ENCODE data around the gene FXYD2.
"Not testable (repeated sequence)": the region's sequence is repeated elsewhere in the genome, so short reads cannot be mapped to it uniquely, and the experiment has no call there.

Gene FXYD2

GRCh38 chr11:117865546-117865945, 41.0 kb upstream of the FXYD2 start:
- not testable (repeated sequence) for H2BK5ac ChIP-seq (ENCODE audit: low read length); H3K18ac ChIP-seq (ENCODE audit: low read length); H3K27ac ChIP-seq (replicated peaks; ENCODE audit: low read length); H3K14ac ChIP-seq (ENCODE audit: low read length); H3K23ac ChIP-seq (ENCODE audit: low read depth, low read length, poor library complexity); H3K4me3 ChIP-seq (ENCODE audit: low read length in 2 of 2); H2BK120ac ChIP-seq (ENCODE audit: low read depth, low read length); H3K4me2 ChIP-seq (ENCODE audit: insufficient read depth, low read length, poor library complexity, severe bottlenecking); H2BK12ac ChIP-seq (ENCODE audit: low read length); H3K9me3 ChIP-seq (replicated peaks in 1 of 2; ENCODE audit: control insufficient read depth in 2 of 2, insufficient read depth in 1 of 2, low read depth in 1 of 2, low read length in 2 of 2); H2AK5ac ChIP-seq (ENCODE audit: low read depth, low read length); H3K9ac ChIP-seq (ENCODE audit: low read depth, low read length, poor library complexity); H4K91ac ChIP-seq (ENCODE audit: low read depth, low read length, poor library complexity); H2BK15ac ChIP-seq (ENCODE audit: low read length); H4K8ac ChIP-seq (ENCODE audit: low read depth, low read length); DNase-seq (ENCODE audit: low spot score); H2AFZ ChIP-seq (ENCODE audit: low read length); H3K27me3 ChIP-seq (ENCODE audit: control insufficient read depth in 3 of 3, insufficient read depth in 3 of 3, low read depth in 1 of 3, low read length in 3 of 3); H3K4ac ChIP-seq (ENCODE audit: low read length)
- Histone ChIP-seq H3K36me3 (replicated peaks in 1 of 2; ENCODE audit: control insufficient read depth in 2 of 2, insufficient read depth in 2 of 2, low read length in 2 of 2) (peaks cover 0 to 10% of the 10 kb centered on the region in 2 donors), H3K79me1 (ENCODE audit: low read depth, low read length) (peaks cover 25% of the 10 kb centered on the region), H3K4me1 (ENCODE audit: control insufficient read depth in 2 of 2, insufficient read depth in 1 of 2, low read depth in 1 of 2, low read length in 2 of 2) (peaks cover 22 to 31% of the 10 kb centered on the region in 2 donors)
- no CpG with 5 or more reads among the region's 13 CpGs for WGBS, 2 donors (ENCODE audit: extremely low coverage in 2 of 2, insufficient read length in 2 of 2, insufficient replicate concordance in 1 of 2)

DNA sequence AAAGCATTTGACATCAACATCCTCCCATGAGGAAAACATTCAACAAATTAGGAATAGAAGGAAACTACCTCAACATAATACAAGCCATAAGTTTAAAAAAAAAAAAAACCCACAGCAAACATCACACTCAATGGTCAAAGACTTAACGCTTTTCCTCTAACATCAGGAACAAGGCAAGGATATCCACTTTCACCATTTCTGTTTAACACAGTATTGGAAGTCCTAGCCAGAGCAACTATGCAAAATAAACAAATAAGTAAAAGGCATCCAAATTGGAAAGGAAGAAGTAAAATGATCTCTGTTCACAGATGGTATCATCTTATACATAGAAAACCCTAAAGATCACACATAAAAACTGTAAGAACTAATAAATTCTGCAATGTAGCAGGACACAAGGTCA, 38.8 kb upstream of the FXYD2 start:
- no peak overlapping the region for H4K8ac ChIP-seq (ENCODE audit: low read depth, low read length)
- no peak overlapping the region for H2BK15ac ChIP-seq (ENCODE audit: low read length)
- no peak overlapping the region for H2AK5ac ChIP-seq (ENCODE audit: low read depth, low read length)
- H3K36me3 ChIP-seq (replicated peaks in 1 of 2; ENCODE audit: control insufficient read depth in 2 of 2, insufficient read depth in 2 of 2, low read length in 2 of 2) = peaks cover 0 to 12% of the 10 kb centered on the region in 2 donors
- no peak overlapping the region for H2BK5ac ChIP-seq (ENCODE audit: low read length)
- no peak for DNase-seq (ENCODE audit: low spot score)
- no peak overlapping the region for H3K18ac ChIP-seq (ENCODE audit: low read length)
- no peak overlapping the region for H3K9ac ChIP-seq (ENCODE audit: low read depth, low read length, poor library complexity)
- peaks cover 22% of the 10 kb centered on the region for H3K79me1 ChIP-seq (ENCODE audit: low read depth, low read length)
- no peak overlapping the region for H2BK12ac ChIP-seq (ENCODE audit: low read length)
- no peak overlapping the region for H2BK120ac ChIP-seq (ENCODE audit: low read depth, low read length)
- H3K14ac ChIP-seq (ENCODE audit: low read length) = no peak overlapping the region
- H3K4me1 ChIP-seq (ENCODE audit: control insufficient read depth in 2 of 2, insufficient read depth in 1 of 2, low read depth in 1 of 2, low read length in 2 of 2) = peaks cover 12 to 17% of the 10 kb centered on the region in 2 donors
- H3K27ac ChIP-seq (replicated peaks; ENCODE audit: low read length) = no peak overlapping the region
- WGBS, 2 donors (ENCODE audit: extremely low coverage in 2 of 2, insufficient read length in 2 of 2, insufficient replicate concordance in 1 of 2) = no CpG with 5 or more reads among the region's 1 CpG
- H3K23ac ChIP-seq (ENCODE audit: low read depth, low read length, poor library complexity) = no peak overlapping the region
- H4K91ac ChIP-seq (ENCODE audit: low read depth, low read length, poor library complexity) = no peak overlapping the region
- H3K9me3 ChIP-seq (replicated peaks in 1 of 2; ENCODE audit: control insufficient read depth in 2 of 2, insufficient read depth in 1 of 2, low read depth in 1 of 2, low read length in 2 of 2) = no peaks in the 10 kb centered on the region
- no peak overlapping the region for H3K4me2 ChIP-seq (ENCODE audit: insufficient read depth, low read length, poor library complexity, severe bottlenecking)
- no peaks in the 10 kb centered on the region for H3K27me3 ChIP-seq (ENCODE audit: control insufficient read depth in 3 of 3, insufficient read depth in 3 of 3, low read depth in 1 of 3, low read length in 3 of 3)
- no peak overlapping the region for H3K4me3 ChIP-seq (ENCODE audit: low read length in 2 of 2)
- no peak overlapping the region for H3K4ac ChIP-seq (ENCODE audit: low read length)
- no peak overlapping the region for H2AFZ ChIP-seq (ENCODE audit: low read length)

DNA sequence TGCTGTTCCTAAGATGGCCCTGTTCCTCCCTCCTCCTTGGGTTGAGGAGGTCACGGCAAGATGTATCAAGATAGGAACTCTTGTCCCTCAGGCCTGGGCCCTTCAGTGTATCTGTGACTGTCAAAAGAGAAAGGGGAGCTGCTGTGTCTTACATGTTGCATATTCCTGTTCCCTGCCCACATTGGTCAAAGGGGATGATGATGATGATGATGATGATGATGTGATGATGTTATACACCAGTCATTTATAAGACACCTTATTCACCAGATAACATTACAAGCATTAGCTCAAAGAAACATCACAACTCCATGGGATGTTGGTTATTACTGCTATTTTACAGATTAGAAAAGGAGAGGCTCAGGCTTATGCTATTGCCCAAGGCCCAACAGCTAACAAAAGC, 38.2 kb upstream of the FXYD2 start:
- no CpG with 5 or more reads among the region's 1 CpG for WGBS, 2 donors (ENCODE audit: extremely low coverage in 2 of 2, insufficient read length in 2 of 2, insufficient replicate concordance in 1 of 2)
- H2AK5ac ChIP-seq (ENCODE audit: low read depth, low read length) = no peak overlapping the region
- H2BK5ac ChIP-seq (ENCODE audit: low read length) = no peak overlapping the region
- no peak overlapping the region for H3K14ac ChIP-seq (ENCODE audit: low read length)
- no peak overlapping the region for H4K8ac ChIP-seq (ENCODE audit: low read depth, low read length)
- no peaks in the 10 kb centered on the region for H3K9me3 ChIP-seq (replicated peaks in 1 of 2; ENCODE audit: control insufficient read depth in 2 of 2, insufficient read depth in 1 of 2, low read depth in 1 of 2, low read length in 2 of 2)
- peaks cover 17% of the 10 kb centered on the region for H3K79me1 ChIP-seq (ENCODE audit: low read depth, low read length)
- peaks cover 0 to 11% of the 10 kb centered on the region in 2 donors for H3K36me3 ChIP-seq (replicated peaks in 1 of 2; ENCODE audit: control insufficient read depth in 2 of 2, insufficient read depth in 2 of 2, low read length in 2 of 2)
- no peak overlapping the region for H2BK120ac ChIP-seq (ENCODE audit: low read depth, low read length)
- H4K91ac ChIP-seq (ENCODE audit: low read depth, low read length, poor library complexity) = no peak overlapping the region
- no peak overlapping the region for H3K4me2 ChIP-seq (ENCODE audit: insufficient read depth, low read length, poor library complexity, severe bottlenecking)
- no peak overlapping the region for H3K27ac ChIP-seq (replicated peaks; ENCODE audit: low read length)
- no peak overlapping the region for H3K9ac ChIP-seq (ENCODE audit: low read depth, low read length, poor library complexity)
- H2BK15ac ChIP-seq (ENCODE audit: low read length) = no peak overlapping the region
- no peak overlapping the region for H3K23ac ChIP-seq (ENCODE audit: low read depth, low read length, poor library complexity)
- H3K4ac ChIP-seq (ENCODE audit: low read length) = no peak overlapping the region
- no peaks in the 10 kb centered on the region for H3K27me3 ChIP-seq (ENCODE audit: control insufficient read depth in 3 of 3, insufficient read depth in 3 of 3, low read depth in 1 of 3, low read length in 3 of 3)
- DNase-seq (ENCODE audit: low spot score) = no peak
- H3K18ac ChIP-seq (ENCODE audit: low read length) = no peak overlapping the region
- no peak overlapping the region for H2AFZ ChIP-seq (ENCODE audit: low read length)
- peaks cover 12 to 17% of the 10 kb centered on the region in 2 donors for H3K4me1 ChIP-seq (ENCODE audit: control insufficient read depth in 2 of 2, insufficient read depth in 1 of 2, low read depth in 1 of 2, low read length in 2 of 2)
- no peak overlapping the region for H3K4me3 ChIP-seq (ENCODE audit: low read length in 2 of 2)
- no peak overlapping the region for H2BK12ac ChIP-seq (ENCODE audit: low read length)

GRCh38 chr11:117862019-117862725, 37.6 kb upstream of the FXYD2 start:
- H3K9ac ChIP-seq (ENCODE audit: low read depth, low read length, poor library complexity) = no peak overlapping the region
- peak overlapping the region; percentile 22 for H3K14ac ChIP-seq (ENCODE audit: low read length)
- no peak overlapping the region for H4K91ac ChIP-seq (ENCODE audit: low read depth, low read length, poor library complexity)
- no peak overlapping the region for H2BK12ac ChIP-seq (ENCODE audit: low read length)
- peak overlapping the region; percentile 20 for H2AFZ ChIP-seq (ENCODE audit: low read length)
- peaks cover 12 to 17% of the 10 kb centered on the region in 2 donors for H3K4me1 ChIP-seq (ENCODE audit: control insufficient read depth in 2 of 2, insufficient read depth in 1 of 2, low read depth in 1 of 2, low read length in 2 of 2)
- H2BK15ac ChIP-seq (ENCODE audit: low read length) = no peak overlapping the region
- H3K4ac ChIP-seq (ENCODE audit: low read length) = no peak overlapping the region
- H3K4me3 ChIP-seq (ENCODE audit: low read length in 2 of 2) = no peak overlapping the region
- H3K79me1 ChIP-seq (ENCODE audit: low read depth, low read length) = peaks cover 17% of the 10 kb centered on the region
- no CpG with 5 or more reads among the region's 12 CpGs for WGBS, 2 donors (ENCODE audit: extremely low coverage in 2 of 2, insufficient read length in 2 of 2, insufficient replicate concordance in 1 of 2)
- peak overlapping the region; percentile 4 for H3K18ac ChIP-seq (ENCODE audit: low read length)
- no peak overlapping the region for H2AK5ac ChIP-seq (ENCODE audit: low read depth, low read length)
- H2BK120ac ChIP-seq (ENCODE audit: low read depth, low read length) = no peak overlapping the region
- H3K9me3 ChIP-seq (replicated peaks in 1 of 2; ENCODE audit: control insufficient read depth in 2 of 2, insufficient read depth in 1 of 2, low read depth in 1 of 2, low read length in 2 of 2) = no peaks in the 10 kb centered on the region
- H3K23ac ChIP-seq (ENCODE audit: low read depth, low read length, poor library complexity) = no peak overlapping the region
- H3K27me3 ChIP-seq (ENCODE audit: control insufficient read depth in 3 of 3, insufficient read depth in 3 of 3, low read depth in 1 of 3, low read length in 3 of 3) = no peaks in the 10 kb centered on the region
- H2BK5ac ChIP-seq (ENCODE audit: low read length) = no peak overlapping the region
- no peak for DNase-seq (ENCODE audit: low spot score)
- no peak overlapping the region for H4K8ac ChIP-seq (ENCODE audit: low read depth, low read length)
- H3K27ac ChIP-seq (replicated peaks; ENCODE audit: low read length) = peak overlapping the region; percentile 6
- no peak overlapping the region for H3K4me2 ChIP-seq (ENCODE audit: insufficient read depth, low read length, poor library complexity, severe bottlenecking)
- H3K36me3 ChIP-seq (replicated peaks in 1 of 2; ENCODE audit: control insufficient read depth in 2 of 2, insufficient read depth in 2 of 2, low read length in 2 of 2) = peaks cover 0 to 11% of the 10 kb centered on the region in 2 donors
